OCI-M1 (cell line): ENCODE results near the gene PRR36.
"Not testable (repeated sequence)": the region's sequence is repeated elsewhere in the genome, so short reads cannot be mapped to it uniquely, and the experiment has no call there.

Experiments used
- DNase-seq: peaks from one replicate; lab custom pipeline; 2025; lab: John Stamatoyannopoulos, UW

PRR36 gene

GRCh38 chr19:7874076-7874896, at the start of gene PRR36:
Gene PRR36 (minus strand): TSS chr19:7874390. CDS start chr19:7873689, 701 bp downstream.
- DNase-seq, result no peak

GRCh38 chr19:7923295-7924191, 49.4 kb upstream of the PRR36 start:
- no peak for DNase-seq

- DNase-seq, result no peak
Measured at GRCh38 chr19:7922836-7923195, 48.6 kb upstream of the PRR36 start.

GRCh38 chr19:7921967-7922835, 48.0 kb upstream of the PRR36 start:
- DNase-seq, result no peak

GRCh38 chr19:7921302-7921966, 47.2 kb upstream of the PRR36 start:
- DNase-seq, result no peak

GRCh38 chr19:7920519-7921301, 46.5 kb upstream of the PRR36 start:
- DNase-seq, result peak; percentile 99

- DNase-seq, result peak; percentile 99
Measured at GRCh38 chr19:7919610-7920518, 45.7 kb upstream of the PRR36 start, which contains the start of gene SNAPC2. Gene SNAPC2 (plus strand): TSS chr19:7920338. CDS start chr19:7920367, 29 bp downstream.

GRCh38 chr19:7918615-7919421, 44.6 kb upstream of the PRR36 start:
- peak; percentile 33 for DNase-seq

- DNase-seq, result not testable (repeated sequence)
Measured at GRCh38 chr19:7918062-7918614, 43.9 kb upstream of the PRR36 start.

- DNase-seq, result peak; percentile 90
Measured at GRCh38 chr19:7917267-7918061, 43.3 kb upstream of the PRR36 start.

- DNase-seq, result peak; percentile 51
Measured at GRCh38 chr19:7916955-7917266, 42.7 kb upstream of the PRR36 start.

GRCh38 chr19:7916103-7916954, 42.1 kb upstream of the PRR36 start:
- peak; percentile 66 for DNase-seq

GRCh38 chr19:7915250-7916102, 41.3 kb upstream of the PRR36 start:
- no peak for DNase-seq

GRCh38 chr19:7914598-7915045, 40.4 kb upstream of the PRR36 start, which contains the start of gene TGFBR3L:
Gene TGFBR3L (plus strand): TSS chr19:7914830.
- DNase-seq, result no peak

GRCh38 chr19:7914099-7914498, 39.9 kb upstream of the PRR36 start:
- no peak for DNase-seq
